Smooth muscle cell of the umbilical artery (primary cell): Measurements from ENCODE around the gene TMEM229B. TPM values are rescaled to one million over a fixed set of nuclear protein-coding genes. Genes with fewer than 3 reads are reported as not detected.

ENCODE experiments used
- total RNA-seq: library from RNA; depleted of rRNA; stranded (reverse); fragments of >200 nt; gene quantifications from 2 replicates; pipeline ENCODE4 v1.2.3, GENCODE V29; 2014

TMEM229B gene
- total RNA-seq: 1.8 and 2.4 TPM in 2 replicates

DNA sequence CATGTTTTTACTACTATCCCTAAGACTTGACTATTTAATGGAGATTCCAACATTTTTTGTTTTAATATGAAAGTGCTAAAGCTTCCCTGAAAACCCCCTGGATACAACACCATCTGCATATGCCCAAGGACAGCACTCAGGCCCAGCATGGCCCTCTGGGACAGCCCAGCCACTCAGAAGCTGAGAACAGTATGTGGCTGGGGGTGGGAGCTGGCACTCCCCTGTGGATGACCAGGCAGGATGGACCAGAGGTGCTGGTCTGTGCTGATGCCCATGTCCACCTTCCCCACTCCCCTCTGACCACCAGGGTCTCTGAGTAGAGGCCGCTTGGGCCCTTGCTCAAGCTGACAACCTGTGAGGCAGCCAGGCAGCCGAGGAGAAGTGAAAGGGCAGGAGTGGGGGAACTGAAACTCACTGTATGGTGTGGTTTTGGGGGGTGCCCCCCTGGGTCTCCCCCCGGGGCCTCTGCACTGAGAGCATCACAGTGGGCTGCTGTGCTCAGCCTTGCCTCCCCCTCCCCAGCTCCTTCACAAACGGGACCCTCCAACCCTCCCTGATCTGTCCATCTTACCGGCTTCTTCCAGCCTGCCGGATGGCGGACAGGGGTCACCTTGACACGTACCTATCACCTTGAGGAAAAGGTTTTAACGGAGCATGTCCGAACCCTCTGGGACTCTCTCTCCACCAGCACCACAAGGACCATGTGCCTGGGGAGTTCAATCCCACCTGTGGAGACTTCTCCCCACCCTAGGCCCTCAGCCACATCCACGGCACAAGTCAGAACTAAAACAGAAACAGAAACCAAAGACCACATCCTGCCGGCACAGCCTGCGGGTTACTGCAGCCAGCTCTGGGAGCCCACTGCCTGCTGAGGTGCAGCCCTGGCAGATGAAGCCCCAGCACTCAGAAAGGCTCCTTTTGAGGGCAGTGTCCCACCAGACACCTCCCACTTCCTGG is at the start of gene TMEM229B:
Gene TMEM229B, minus strand, starts transcription at position 785 of the 957 bp plus-strand sequence. CDS start 14,798 bp downstream, outside the sequence.

DNA sequence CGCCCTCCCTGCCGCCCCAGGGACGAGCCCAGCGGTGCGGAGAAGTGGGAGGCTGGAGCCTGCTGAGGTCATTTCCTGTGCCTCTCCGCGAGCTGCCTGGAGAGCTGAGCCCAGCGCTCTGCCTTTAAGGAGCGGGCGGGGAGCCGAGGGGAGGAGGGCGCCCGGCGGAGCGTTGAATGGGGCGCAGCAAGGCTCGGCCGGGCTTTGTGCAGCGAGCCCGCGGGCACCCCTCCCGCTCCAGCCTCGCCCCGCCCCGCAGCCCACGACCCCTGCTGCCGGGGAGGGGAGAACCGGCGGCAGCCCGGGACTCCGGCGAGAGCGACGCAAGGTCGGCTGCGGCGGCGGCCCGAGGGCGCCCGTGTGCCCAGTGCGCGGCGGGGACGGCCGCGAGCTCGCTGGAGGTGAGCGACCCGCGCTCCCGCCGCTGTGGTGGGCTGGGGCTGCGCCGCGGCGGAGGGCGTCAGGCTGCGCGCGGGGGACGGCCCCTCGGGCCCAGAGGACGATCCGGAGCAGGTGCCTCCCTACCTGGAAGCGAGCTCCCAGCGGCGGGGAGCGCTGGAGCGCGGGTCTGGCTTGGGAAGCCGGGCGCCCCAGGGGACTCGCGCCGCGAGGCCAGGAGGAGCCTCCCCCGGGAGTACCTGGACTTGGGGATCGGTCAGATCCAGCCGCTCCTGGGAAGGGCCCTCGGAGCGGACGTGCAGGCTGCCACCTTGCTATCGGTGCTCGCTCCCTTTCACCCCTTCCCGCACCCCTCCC is 44.7 kb upstream of the TMEM229B start, which contains the start of gene PLEKHH1:
Gene PLEKHH1, plus strand, starts transcription at position 293 of the 756 bp plus-strand sequence. CDS start 8,578 bp downstream, outside the sequence.

Other genes starting within 250 kb of the TMEM229B start
- gene PALS1, start 247.3 kb downstream of the TMEM229B start, total RNA-seq: 36.8 and 54.3 TPM in 2 replicates
- 134 and 158 TPM in 2 replicates for gene ATP6V1D, start 128.9 kb downstream of the TMEM229B start, total RNA-seq
- 185 and 281 TPM in 2 replicates for gene EIF2S1, start 128.4 kb downstream of the TMEM229B start, total RNA-seq
- gene PLEK2, start 76.6 kb downstream of the TMEM229B start, total RNA-seq: 8.9 and 17.9 TPM in 2 replicates
- gene PLEKHH1, start 44.6 kb upstream of the TMEM229B start, total RNA-seq: 1.0 and 1.5 TPM in 2 replicates
- 10.2 and 13.7 TPM in 2 replicates for gene PIGH, start 111.5 kb upstream of the TMEM229B start, total RNA-seq
- 4.6 and 4.8 TPM in 2 replicates for gene ARG2, start 131.2 kb upstream of the TMEM229B start, total RNA-seq
- gene VTI1B, start 185.9 kb upstream of the TMEM229B start, total RNA-seq: 61.8 and 71.2 TPM in 2 replicates
- 171 and 184 TPM in 2 replicates for gene RDH11, start 207.0 kb upstream of the TMEM229B start, total RNA-seq
- gene RDH12, start 213.2 kb upstream of the TMEM229B start, total RNA-seq: not detected in 2 replicates